HEK293T (cell line): ENCODE data around the gene NOS3.

Experiments
- FOXA1 ChIP-seq: fragments of 450-650 bp; IDR thresholded peaks from 2 replicates; pipeline ENCODE4 v1.6.1; 2016; ENCODE audit warnings: mild to moderate bottlenecking
- FOXM1 ChIP-seq: fragments of 450-650 bp; IDR thresholded peaks from 2 replicates; pipeline ENCODE4 v1.6.1; 2017; ENCODE audit warnings: mild to moderate bottlenecking, borderline replicate concordance
- TF ChIP-seq, protein P1 (sequence below): fragments of 450-650 bp; IDR thresholded peaks from 2 replicates; pipeline ENCODE4 v1.6.1; 2016

DNA sequence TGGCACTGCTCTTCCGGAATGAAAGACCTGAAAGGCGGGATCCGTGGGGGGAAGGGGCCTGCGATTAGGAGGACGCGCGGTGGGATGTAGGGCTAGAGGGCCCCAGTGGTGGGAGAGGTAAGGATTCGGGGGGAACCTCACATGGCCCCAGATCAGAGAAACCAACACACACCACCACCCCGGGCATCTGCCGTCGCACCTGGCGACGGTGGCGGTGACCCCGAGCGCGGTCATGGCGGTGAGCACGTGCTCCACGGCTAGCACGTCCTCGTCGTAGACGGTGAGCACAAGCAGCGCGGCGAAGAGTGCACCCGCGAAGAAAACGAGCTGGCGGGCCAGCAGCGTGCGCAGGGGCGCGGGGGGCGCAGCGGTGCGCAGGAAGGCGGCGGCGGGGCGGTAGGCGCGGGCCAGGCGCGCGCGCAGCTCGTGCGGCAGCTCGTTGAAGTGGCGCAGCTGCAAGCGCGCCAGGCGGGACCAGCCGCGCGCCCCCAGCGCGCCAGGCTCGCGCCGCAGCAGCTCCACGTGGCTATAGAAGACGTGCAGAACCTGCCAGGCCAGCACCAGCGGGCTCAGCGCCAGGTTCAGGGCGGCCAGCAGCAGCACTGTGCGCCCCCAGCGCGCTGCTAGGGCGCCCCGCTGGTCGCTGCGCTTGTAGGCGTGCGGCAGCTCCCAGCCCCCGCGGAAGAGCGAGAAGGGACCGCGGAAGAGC is 27.8 kb downstream of the NOS3 start:
- TF ChIP-seq FOXM1, result no peak
- TF ChIP-seq FOXA1, result no peak
- TF ChIP-seq, protein P1, sequence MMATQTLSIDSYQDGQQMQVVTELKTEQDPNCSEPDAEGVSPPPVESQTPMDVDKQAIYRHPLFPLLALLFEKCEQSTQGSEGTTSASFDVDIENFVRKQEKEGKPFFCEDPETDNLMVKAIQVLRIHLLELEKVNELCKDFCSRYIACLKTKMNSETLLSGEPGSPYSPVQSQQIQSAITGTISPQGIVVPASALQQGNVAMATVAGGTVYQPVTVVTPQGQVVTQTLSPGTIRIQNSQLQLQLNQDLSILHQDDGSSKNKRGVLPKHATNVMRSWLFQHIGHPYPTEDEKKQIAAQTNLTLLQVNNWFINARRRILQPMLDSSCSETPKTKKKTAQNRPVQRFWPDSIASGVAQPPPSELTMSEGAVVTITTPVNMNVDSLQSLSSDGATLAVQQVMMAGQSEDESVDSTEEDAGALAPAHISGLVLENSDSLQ, result no peak
